ENCODE data around the gene TMEM190.
A peak's percentile ranks its signal among the peaks of the same experiment; 100 is the strongest.

Gene TMEM190

DNA sequence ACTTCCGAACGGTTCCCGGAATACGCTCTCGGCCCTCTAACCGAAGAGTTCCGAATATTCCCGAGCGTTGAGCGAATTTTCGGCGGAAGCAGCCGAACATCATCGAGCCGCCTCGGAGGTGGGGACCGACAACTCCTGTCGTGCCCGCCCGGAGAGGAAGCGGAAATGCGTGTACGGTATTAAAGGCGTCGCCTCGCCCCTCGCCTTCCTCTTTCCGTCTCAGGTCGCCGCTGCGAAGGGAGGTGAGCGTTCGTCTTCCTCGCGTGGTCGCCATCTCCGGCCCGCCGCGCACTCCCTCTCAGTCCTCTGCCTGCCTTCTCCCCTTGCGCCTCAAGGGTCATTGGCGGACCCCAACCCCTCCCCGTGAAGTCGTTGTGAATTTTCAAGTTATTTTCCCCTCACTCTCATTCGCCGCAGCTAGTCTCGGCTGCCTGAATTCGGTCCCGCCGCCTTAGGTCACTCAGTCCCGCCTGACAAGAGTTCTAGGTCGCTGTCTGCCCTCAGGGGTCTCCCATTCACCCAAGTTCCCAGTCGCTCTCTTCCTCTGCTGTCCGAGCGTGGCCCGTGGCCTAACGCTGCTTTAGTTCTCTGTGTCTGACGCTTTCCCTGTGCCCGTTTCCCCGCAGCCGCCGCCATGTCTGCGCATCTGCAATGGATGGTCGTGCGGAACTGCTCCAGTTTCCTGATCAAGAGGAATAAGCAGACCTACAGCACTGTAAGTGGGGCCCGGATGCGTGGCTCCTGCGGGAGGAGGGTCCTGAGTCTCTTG lies 9.3 kb downstream of the TMEM190 start, which contains the start of gene RPL28:
TSS of gene RPL28 (plus strand) at position 209 of the 769 bp plus-strand sequence. CDS start at position 635, 426 bp downstream.
- H3K4me1 ChIP-seq: peaks cover 31% of the 10 kb centered on the region
- peaks cover 51% of the 10 kb centered on the region for H3K36me3 ChIP-seq (replicated peaks)
- in situ Hi-C loops (cut with MboI; ENCODE audit: low sequenced_read_pairs): loop anchor here (10.0 kb wide), 1 partner anchor 81 kb away; no protein-coding TSS in a partner anchor
- H3K4me3 ChIP-seq: peak within 1 kb of the TSS; percentile 88
- H3K27me3 ChIP-seq (ENCODE audit: low read depth): no peaks in the 10 kb centered on the region
- peak; percentile 95 to 98 for DNase-seq (ENCODE audit: low spot score in 2 of 2)
- no peaks in the 10 kb centered on the region; the same call in 1 of the 2 replicates for H3K9me3 ChIP-seq

DNA sequence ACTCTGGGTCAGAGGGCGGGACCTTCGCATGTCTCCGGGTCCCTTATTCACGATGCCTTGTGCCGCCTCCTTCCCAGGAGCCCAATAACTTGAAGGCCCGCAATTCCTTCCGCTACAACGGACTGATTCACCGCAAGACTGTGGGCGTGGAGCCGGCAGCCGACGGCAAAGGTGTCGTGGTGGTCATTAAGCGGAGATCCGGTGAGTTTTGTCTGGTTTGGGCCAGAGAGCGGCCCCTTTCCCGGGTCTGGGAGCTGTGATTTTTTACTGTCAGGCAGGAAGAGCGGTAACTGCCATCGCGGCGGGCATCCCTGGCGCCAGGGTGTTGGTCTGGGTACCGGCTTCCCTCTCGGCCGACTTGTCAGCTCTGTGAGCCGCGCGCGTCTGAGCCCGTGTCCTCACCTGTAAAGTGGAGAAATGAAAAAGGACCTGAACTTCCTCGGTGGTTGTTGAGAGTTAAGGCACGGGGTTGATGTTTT lies 9.9 kb downstream of the TMEM190 start:
- DNase-seq (ENCODE audit: low spot score in 2 of 2): no peak
- in situ Hi-C loops (cut with MboI; ENCODE audit: low sequenced_read_pairs): loop anchor here (10.0 kb wide), 1 partner anchor 82 kb away; no protein-coding TSS in a partner anchor
- Histone ChIP-seq H3K9me3 (no peaks in the 10 kb centered on the region; the same call in 1 of the 2 replicates), H3K27me3 (ENCODE audit: low read depth) (no peaks in the 10 kb centered on the region), H3K36me3 (replicated peaks) (peaks cover 56% of the 10 kb centered on the region), H3K4me1 (peaks cover 34% of the 10 kb centered on the region), H3K4me3 (peak overlapping the region; percentile 88)

- peaks cover 56% of the 10 kb centered on the region for H3K36me3 ChIP-seq (replicated peaks)
- DNase-seq (ENCODE audit: low spot score in 2 of 2): no peak
- peak overlapping the region; percentile 88 for H3K4me3 ChIP-seq
- H3K4me1 ChIP-seq: peaks cover 38% of the 10 kb centered on the region
- in situ Hi-C loops (cut with MboI; ENCODE audit: low sequenced_read_pairs): loop anchor here (10.0 kb wide), 1 partner anchor 83 kb away; no protein-coding TSS in a partner anchor
- H3K9me3 ChIP-seq: no peaks in the 10 kb centered on the region
- H3K27me3 ChIP-seq (ENCODE audit: low read depth): no peaks in the 10 kb centered on the region
These were observed 11.3 kb downstream of the TMEM190 start for GRCh38 chr19:55387736-55388497.

GRCh38 chr19:55389386-55390317 lies 13.0 kb downstream of the TMEM190 start:
- no peaks in the 10 kb centered on the region for H3K27me3 ChIP-seq (ENCODE audit: low read depth)
- H3K4me1 ChIP-seq: peaks cover 31% of the 10 kb centered on the region
- H3K9me3 ChIP-seq: no peaks in the 10 kb centered on the region
- peaks cover 56% of the 10 kb centered on the region for H3K36me3 ChIP-seq (replicated peaks)
- no peak overlapping the region for H3K4me3 ChIP-seq
- in situ Hi-C loops (cut with MboI; ENCODE audit: low sequenced_read_pairs): loop anchor here (10.0 kb wide), 1 partner anchor 85 kb away; no protein-coding TSS in a partner anchor
- no peak for DNase-seq (ENCODE audit: low spot score in 2 of 2)

DNA sequence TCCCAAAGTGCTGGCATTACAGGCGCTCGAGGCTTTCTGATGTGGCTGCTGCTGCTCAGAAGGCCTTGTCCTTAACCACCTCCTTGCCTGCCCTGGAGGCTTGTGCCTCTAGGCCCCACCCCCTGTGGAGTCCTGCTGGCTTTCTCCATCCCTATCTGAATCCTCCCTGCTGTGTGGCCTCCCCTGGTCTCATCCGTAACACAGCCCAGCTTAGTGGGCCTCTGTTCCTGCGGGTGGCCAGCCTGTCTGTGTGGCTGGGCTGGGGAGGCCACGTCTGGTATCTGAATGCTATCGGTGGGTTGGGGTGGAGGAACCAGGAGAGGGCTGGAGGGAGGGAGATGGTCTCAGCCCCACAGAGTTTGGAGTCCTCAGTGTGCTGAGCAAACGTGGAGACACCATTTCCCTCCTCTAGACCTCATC lies 13.8 kb downstream of the TMEM190 start:
- in situ Hi-C loops (cut with MboI; ENCODE audit: low sequenced_read_pairs): no loop called here
- H3K4me1 ChIP-seq: peaks cover 27% of the 10 kb centered on the region
- H3K36me3 ChIP-seq (replicated peaks): peaks cover 56% of the 10 kb centered on the region
- peak in 1 of 2 experiments; percentile 63 for DNase-seq (ENCODE audit: low spot score in 2 of 2)
- no peaks in the 10 kb centered on the region for H3K9me3 ChIP-seq
- H3K4me3 ChIP-seq: no peak overlapping the region
- no peaks in the 10 kb centered on the region for H3K27me3 ChIP-seq (ENCODE audit: low read depth)

- in situ Hi-C loops (cut with MboI; ENCODE audit: low sequenced_read_pairs): no loop called here
- Histone ChIP-seq H3K9me3 (no peaks in the 10 kb centered on the region), H3K36me3 (replicated peaks) (peaks cover 52% of the 10 kb centered on the region), H3K27me3 (ENCODE audit: low read depth) (no peaks in the 10 kb centered on the region), H3K4me3 (no peak overlapping the region), H3K4me1 (peaks cover 27% of the 10 kb centered on the region)
- DNase-seq (ENCODE audit: low spot score in 2 of 2): no peak
These were observed 14.6 kb downstream of the TMEM190 start for GRCh38 chr19:55391191-55391670.

DNA sequence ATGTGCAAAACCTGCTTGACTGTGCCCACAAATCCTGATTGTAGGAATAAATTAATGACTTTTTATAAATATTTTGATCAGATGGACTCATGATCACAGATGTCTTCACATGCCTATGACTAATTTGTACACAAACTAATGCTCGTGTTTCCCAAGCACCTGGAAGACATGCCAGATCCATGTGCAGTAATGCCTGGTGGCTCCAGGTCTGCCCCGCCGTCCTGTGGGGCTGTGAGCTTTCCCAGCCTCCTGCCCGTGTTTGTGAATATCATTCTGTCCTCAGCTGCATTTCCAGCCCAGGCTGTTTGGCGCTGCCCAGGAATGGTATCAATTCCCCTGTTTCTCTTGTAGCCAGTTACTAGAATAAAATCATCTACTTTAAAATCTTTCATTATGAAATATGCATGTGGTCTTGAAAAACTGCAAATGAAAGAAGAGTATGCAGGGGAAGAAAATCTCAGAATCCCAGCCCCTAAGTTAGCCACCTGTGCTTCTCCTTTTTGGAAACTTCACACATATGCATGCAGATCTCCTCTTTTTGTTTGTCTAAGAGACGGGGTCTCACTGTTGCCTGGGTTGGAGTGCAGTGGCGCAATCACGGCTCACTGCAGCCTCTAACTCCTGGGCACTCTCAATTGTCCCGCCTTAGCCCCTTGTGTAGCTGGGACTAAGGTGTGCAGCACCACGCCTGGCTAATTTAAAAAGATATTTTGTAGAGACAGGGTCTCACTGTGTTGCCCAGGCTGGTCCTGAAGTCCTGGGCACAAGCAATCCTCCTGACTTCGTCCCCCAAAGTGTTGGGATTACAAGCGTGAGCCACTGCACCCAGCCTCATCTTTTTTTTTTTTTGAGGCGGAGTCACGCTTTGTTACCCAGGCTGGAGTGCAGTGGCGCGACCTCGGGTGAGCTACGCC lies 15.3 kb downstream of the TMEM190 start:
- no peak overlapping the region for H3K4me3 ChIP-seq
- in situ Hi-C loops (cut with MboI; ENCODE audit: low sequenced_read_pairs): no loop called here
- no peak for DNase-seq (ENCODE audit: low spot score in 2 of 2)
- no peaks in the 10 kb centered on the region for H3K27me3 ChIP-seq (ENCODE audit: low read depth)
- no peaks in the 10 kb centered on the region for H3K9me3 ChIP-seq
- peaks cover 44% of the 10 kb centered on the region for H3K36me3 ChIP-seq (replicated peaks)
- peaks cover 27% of the 10 kb centered on the region for H3K4me1 ChIP-seq

DNA sequence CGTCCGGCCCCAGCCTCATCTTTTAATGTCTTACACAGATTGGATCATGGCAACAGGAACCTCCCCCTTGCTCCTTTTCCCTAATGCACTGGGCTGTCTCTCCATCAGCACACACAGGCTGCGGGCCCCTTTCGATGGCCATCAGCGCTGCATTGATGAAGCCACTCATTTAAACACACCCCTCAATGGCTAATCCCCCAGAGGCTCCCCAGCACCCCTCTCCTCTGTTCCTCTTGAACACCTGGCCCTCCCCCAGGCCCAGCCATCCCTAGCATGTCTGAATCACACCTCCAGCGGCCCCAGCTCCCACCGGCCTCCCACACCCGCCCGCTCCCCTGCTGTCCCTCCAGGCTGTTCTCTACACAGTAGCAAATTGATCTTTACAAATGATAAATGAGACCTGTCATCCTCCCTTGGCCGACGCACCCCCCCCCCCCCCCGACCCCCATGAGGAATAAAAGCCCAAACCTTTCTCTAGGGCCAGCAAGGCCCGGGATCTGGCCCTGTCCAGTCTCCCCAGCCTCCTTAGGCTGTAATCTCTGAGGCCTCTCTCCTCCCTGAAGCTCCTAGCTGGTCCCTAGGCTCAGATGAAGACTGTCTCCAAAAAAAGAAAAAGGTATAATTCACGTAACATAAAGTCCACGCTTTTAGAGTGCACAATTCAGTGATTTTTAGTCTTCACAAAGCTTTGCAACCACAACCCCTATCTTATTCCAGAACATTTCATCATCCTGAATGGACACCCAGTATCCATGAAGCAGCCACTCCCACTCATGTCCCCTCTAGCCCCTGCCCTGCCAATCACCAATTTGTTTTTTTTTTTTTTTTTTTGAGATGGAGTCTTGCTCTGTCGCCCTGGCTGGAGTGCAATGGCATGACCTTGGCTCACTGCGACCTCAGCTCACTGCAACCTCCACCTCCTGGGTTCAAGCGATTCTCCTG lies 16.5 kb downstream of the TMEM190 start:
- in situ Hi-C loops (cut with MboI; ENCODE audit: low sequenced_read_pairs): no loop called here
- no peak overlapping the region for H3K4me3 ChIP-seq
- DNase-seq (ENCODE audit: low spot score in 2 of 2): no peak

GRCh38 chr19:55398200-55398925 lies 21.7 kb downstream of the TMEM190 start:
- no peaks in the 10 kb centered on the region for H3K9me3 ChIP-seq
- no peak for DNase-seq (ENCODE audit: low spot score in 2 of 2)
- H3K4me1 ChIP-seq: no peaks in the 10 kb centered on the region; the same call in 1 of the 2 replicates
- peaks cover 28% of the 10 kb centered on the region for H3K36me3 ChIP-seq (replicated peaks)
- H3K27me3 ChIP-seq (ENCODE audit: low read depth): no peaks in the 10 kb centered on the region
- no peak overlapping the region for H3K4me3 ChIP-seq
- in situ Hi-C loops (cut with MboI; ENCODE audit: low sequenced_read_pairs): no loop called here

More for the DNA sequence above, 16.5 kb downstream of the TMEM190 start:
- peaks cover 17% of the 10 kb centered on the region for H3K4me1 ChIP-seq
- no peaks in the 10 kb centered on the region for H3K27me3 ChIP-seq (ENCODE audit: low read depth)
- H3K9me3 ChIP-seq: no peaks in the 10 kb centered on the region
- H3K36me3 ChIP-seq (replicated peaks): peaks cover 33% of the 10 kb centered on the region

- H3K36me3 ChIP-seq (replicated peaks): peaks cover 49% of the 10 kb centered on the region
- DNase-seq (ENCODE audit: low spot score in 2 of 2): no peak
- no peaks in the 10 kb centered on the region for H3K9me3 ChIP-seq
- H3K4me3 ChIP-seq: no peak overlapping the region
- H3K27me3 ChIP-seq (ENCODE audit: low read depth): no peaks in the 10 kb centered on the region
- H3K4me1 ChIP-seq: peaks cover under 1% of the 10 kb centered on the region
- in situ Hi-C loops (cut with MboI; ENCODE audit: low sequenced_read_pairs): no loop called here
These were observed 23.9 kb downstream of the TMEM190 start for GRCh38 chr19:55400281-55401087.

Data from HAP-1 (cell line).